SU-DHL-6 (cell line): Measurements from ENCODE around the gene COX6B1.

Source experiments
- H2AFZ ChIP-seq: fragments of 200-600 bp; sonication (generic); 2 replicates; pipeline ENCODE4 v1.6.1; 2014; ENCODE audit warnings: low read depth, mild to moderate bottlenecking, moderate library complexity, mixed read lengths, antibody characterized with exemption, low read length; ENCODE audit not compliant: severe bottlenecking
- H3F3A ChIP-seq: fragments of 200-600 bp; shearing (Covaris generic); 2 replicates; pipeline ENCODE4 v1.6.0; 2016; ENCODE audit warnings: antibody characterized with exemption, mild to moderate bottlenecking; ENCODE audit not compliant: insufficient read depth
- H3K27ac ChIP-seq: fragments of 200-600 bp; sonication (generic); 2 replicates; pipeline ENCODE4 v1.5.1; 2016; ENCODE audit warnings: low read depth, mild to moderate bottlenecking, low read length, moderate library complexity, mixed read lengths
- H3K27me3 ChIP-seq: fragments of 200-600 bp; sonication (generic), shearing (Covaris generic); 2 replicates; pipeline ENCODE4 v1.6.0; 2014; ENCODE audit warnings: mild to moderate bottlenecking, low read length
- H3K36me3 ChIP-seq: fragments of 200-600 bp; sonication (generic); 2 replicates; pipeline ENCODE4 v1.6.1; 2014; ENCODE audit warnings: mild to moderate bottlenecking, low read length, mixed read lengths
- H3K4me2 ChIP-seq: fragments of 300-600, 200-600 bp; shearing (Covaris generic), sonication (generic); 2 replicates; pipeline ENCODE4 v1.6.0; 2014; ENCODE audit warnings: low read length, low read depth, mild to moderate bottlenecking; ENCODE audit not compliant: poor library complexity, severe bottlenecking
- H3K4me3 ChIP-seq: fragments of 200-600 bp; sonication (generic); 2 replicates; pipeline ENCODE4 v1.5.1; 2014; ENCODE audit warnings: antibody characterized with exemption, low read length, mild to moderate bottlenecking, mixed read lengths; ENCODE audit not compliant: insufficient read depth, poor library complexity, severe bottlenecking
- H3K79me2 ChIP-seq: fragments of 200-600 bp; sonication (generic); 2 replicates; pipeline ENCODE4 v1.6.1; 2014; ENCODE audit warnings: mild to moderate bottlenecking, low read length, moderate library complexity; ENCODE audit not compliant: insufficient read depth
- H3K9ac ChIP-seq: fragments of 200-600 bp; sonication (generic); 2 replicates; pipeline ENCODE4 v1.7.0; 2014; ENCODE audit warnings: mild to moderate bottlenecking, low read length
- H3K9me2 ChIP-seq: fragments of 200-600 bp; sonication (generic); replicated peaks from 2 replicates; pipeline ENCODE4 v1.6.1; 2014; ENCODE audit warnings: low read length; ENCODE audit not compliant: insufficient read depth
- H3K9me3 ChIP-seq: fragments of 200-600 bp; sonication (generic); 2 replicates; pipeline ENCODE4 v1.6.1; 2014; ENCODE audit warnings: low read length, mixed read lengths; ENCODE audit not compliant: insufficient read depth
- H4K20me1 ChIP-seq: fragments of 200-600 bp; sonication (generic); 2 replicates; pipeline ENCODE4 v1.6.1; 2014; ENCODE audit warnings: low read depth, mild to moderate bottlenecking, antibody characterized with exemption, low read length, moderate library complexity, mixed read lengths
- EZH2phosphoT487 ChIP-seq: fragments of 200-600 bp; sonication (generic), shearing (Covaris generic); conservative IDR thresholded peaks from 2 replicates; pipeline ENCODE4 v1.6.1; 2018; ENCODE audit warnings: mild to moderate bottlenecking, antibody characterized with exemption, low read length, moderate library complexity, mixed read lengths
- TF ChIP-seq, protein P1 (sequence below): fragments of 200-600 bp; sonication (generic); IDR thresholded peaks from one replicate; pipeline ENCODE4 v1.5.1; 2017; ENCODE audit warnings: antibody characterized with exemption, mild to moderate bottlenecking, low read length, moderate library complexity; ENCODE audit not compliant: insufficient read depth, poor library complexity, severe bottlenecking

Gene COX6B1

DNA sequence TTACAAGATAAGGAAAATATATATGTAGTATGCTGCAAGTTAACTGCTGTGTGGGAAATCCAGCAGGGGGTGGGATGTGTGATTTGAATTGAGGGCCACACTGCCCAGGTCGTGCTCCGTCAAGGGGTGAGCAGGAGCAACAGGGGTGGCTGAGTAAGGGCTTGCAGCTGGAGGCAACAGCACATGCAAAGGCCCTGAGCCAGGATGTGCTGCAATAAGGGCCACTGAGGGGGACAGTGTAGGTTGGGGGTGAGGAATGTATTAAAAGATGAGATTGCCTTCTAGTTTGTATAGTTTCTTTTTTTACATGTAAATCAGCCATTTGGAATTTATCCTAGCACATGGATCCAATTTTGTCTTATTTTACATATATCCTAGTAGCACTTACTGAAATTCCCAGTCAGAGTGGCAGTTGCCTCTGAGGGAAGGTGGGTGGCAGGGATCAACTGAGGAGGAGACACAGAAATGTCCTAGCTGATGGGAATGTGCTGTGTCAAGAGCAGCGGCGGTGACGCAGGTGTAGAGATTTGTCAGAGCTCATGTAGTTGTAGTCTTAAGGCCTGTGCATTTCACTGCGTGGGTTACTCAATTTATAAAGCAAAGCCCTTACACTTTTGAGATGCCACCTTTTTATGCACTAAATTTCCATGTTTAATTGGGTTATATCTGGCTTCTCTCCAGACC lies 24.7 kb upstream of the COX6B1 start:
- Histone ChIP-seq H4K20me1 (no peaks in the 10 kb centered on the region), H3F3A (peaks cover 7% of the 10 kb centered on the region; the same call in 1 of the 2 replicates), H3K4me2 (no peak overlapping the region), H3K9ac (no peak overlapping the region), H3K9me2 (no peaks in the 10 kb centered on the region), H3K27me3 (no peaks in the 10 kb centered on the region), H3K36me3 (no peaks in the 10 kb centered on the region), H3K79me2 (no peaks in the 10 kb centered on the region), H3K4me3 (no peak overlapping the region), H2AFZ (no peak overlapping the region), H3K9me3 (no peaks in the 10 kb centered on the region), H3K27ac (no peak overlapping the region)
- TF ChIP-seq EZH2phosphoT487 = no peak
- TF ChIP-seq, protein P1, sequence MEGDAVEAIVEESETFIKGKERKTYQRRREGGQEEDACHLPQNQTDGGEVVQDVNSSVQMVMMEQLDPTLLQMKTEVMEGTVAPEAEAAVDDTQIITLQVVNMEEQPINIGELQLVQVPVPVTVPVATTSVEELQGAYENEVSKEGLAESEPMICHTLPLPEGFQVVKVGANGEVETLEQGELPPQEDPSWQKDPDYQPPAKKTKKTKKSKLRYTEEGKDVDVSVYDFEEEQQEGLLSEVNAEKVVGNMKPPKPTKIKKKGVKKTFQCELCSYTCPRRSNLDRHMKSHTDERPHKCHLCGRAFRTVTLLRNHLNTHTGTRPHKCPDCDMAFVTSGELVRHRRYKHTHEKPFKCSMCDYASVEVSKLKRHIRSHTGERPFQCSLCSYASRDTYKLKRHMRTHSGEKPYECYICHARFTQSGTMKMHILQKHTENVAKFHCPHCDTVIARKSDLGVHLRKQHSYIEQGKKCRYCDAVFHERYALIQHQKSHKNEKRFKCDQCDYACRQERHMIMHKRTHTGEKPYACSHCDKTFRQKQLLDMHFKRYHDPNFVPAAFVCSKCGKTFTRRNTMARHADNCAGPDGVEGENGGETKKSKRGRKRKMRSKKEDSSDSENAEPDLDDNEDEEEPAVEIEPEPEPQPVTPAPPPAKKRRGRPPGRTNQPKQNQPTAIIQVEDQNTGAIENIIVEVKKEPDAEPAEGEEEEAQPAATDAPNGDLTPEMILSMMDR = no peak

DNA sequence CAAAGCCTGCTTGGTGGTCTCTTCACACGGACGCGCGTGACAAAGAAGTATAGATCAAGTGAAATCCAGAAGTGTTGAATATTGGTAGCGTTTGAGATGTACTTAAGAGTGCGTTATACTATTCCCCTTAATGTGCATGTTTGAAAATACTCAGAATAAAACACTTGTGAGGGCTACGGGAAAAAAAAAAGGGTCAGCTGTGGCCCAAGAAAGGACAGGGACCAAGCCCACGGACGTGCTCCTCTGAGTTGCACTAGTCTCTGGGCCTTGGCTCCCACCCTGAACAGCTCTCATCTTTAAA lies 19.9 kb upstream of the COX6B1 start:
- H3K27me3 ChIP-seq = no peaks in the 10 kb centered on the region
- peak overlapping the region; percentile 40; the same call in 1 of the 2 replicates for H3K27ac ChIP-seq
- H3K9ac ChIP-seq = peak overlapping the region; percentile 91
- no peaks in the 10 kb centered on the region for H3K9me2 ChIP-seq
- TF ChIP-seq EZH2phosphoT487 = no peak
- TF ChIP-seq, protein P1 = no peak
- peaks cover 7% of the 10 kb centered on the region; the same call in 1 of the 2 replicates for H3F3A ChIP-seq
- H3K4me3 ChIP-seq = peak overlapping the region; percentile 76
- H3K36me3 ChIP-seq = no peaks in the 10 kb centered on the region
- H3K4me2 ChIP-seq = peak overlapping the region; percentile 63
- H3K79me2 ChIP-seq = peaks cover 8% of the 10 kb centered on the region; the same call in 1 of the 2 replicates
- H4K20me1 ChIP-seq = no peaks in the 10 kb centered on the region
- H2AFZ ChIP-seq = peak overlapping the region; percentile 78
- H3K9me3 ChIP-seq = no peaks in the 10 kb centered on the region

DNA sequence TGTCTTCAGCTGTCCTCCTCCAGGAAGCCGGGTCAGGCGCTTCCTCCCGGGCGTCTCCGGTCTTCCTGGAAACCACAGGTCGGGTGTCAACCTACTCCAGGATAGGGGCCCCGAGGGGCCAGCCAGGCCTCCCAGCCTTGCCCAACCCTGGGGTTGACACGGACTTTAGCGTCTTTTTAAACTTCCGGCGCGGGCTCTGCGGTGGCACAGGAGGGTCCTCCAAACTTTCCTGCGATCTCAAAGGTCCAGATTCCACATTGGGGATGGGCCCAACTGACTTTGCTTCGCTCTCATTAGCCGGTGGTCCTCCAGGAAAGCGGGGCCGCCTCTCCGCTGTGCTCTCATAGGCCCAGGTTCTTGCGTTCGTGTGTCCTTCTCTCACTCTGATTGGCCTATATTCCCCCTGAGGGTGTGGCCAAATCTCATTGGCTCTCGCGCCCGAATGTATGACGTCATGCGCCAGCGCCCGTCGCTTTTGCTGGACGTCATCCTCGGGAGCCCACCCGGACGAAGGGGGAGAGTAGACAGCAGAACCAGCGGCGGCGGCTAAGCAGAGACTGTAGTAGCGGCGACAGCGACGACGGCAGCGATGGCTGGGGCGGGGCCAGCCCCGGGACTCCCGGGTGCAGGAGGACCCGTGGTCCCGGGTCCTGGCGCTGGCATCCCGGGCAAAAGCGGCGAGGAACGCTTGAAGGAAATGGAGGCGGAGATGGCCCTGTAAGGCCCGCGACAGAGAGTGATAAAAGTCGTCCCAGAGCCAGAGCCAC lies 19.4 kb upstream of the COX6B1 start, which contains the start of gene RBM42:
Gene RBM42, plus strand, starts transcription at position 472 of the 767 bp plus-strand sequence. Its CDS starts 118 bp downstream, at position 590.
- no peaks in the 10 kb centered on the region for H3K9me2 ChIP-seq
- peak within 1 kb of the TSS; percentile 88 for H3K4me3 ChIP-seq
- peaks cover 8% of the 10 kb centered on the region; the same call in 1 of the 2 replicates for H3K79me2 ChIP-seq
- H3K9ac ChIP-seq = peak within 1 kb of the TSS; percentile 91
- no peaks in the 10 kb centered on the region for H3K36me3 ChIP-seq
- H3K9me3 ChIP-seq = no peaks in the 10 kb centered on the region
- TF ChIP-seq, protein P1 = no peak
- no peak for TF ChIP-seq EZH2phosphoT487
- H4K20me1 ChIP-seq = no peaks in the 10 kb centered on the region
- H3K4me2 ChIP-seq = peak within 1 kb of the TSS; percentile 73
- H3K27me3 ChIP-seq = no peaks in the 10 kb centered on the region
- H3F3A ChIP-seq = peaks cover 7% of the 10 kb centered on the region; the same call in 1 of the 2 replicates
- peak within 1 kb of the TSS; percentile 40; the same call in 1 of the 2 replicates for H3K27ac ChIP-seq
- peak within 1 kb of the TSS; percentile 87 for H2AFZ ChIP-seq
